ENCODE data around the gene SIRT7. TPM values are rescaled to one million over a fixed set of nuclear protein-coding genes. Genes with fewer than 3 reads are reported as not detected.

SIRT7 gene
- total RNA-seq, 1 donor from 2014 or later, result 9.1 TPM

- DNase-seq, result no peak
Measured at GRCh38 chr17:81905424-81905875, 12.5 kb downstream of the SIRT7 start.

GRCh38 chr17:81904600-81905423 lies 13.2 kb downstream of the SIRT7 start:
- DNase-seq, result no peak

- no peak for DNase-seq
Measured at GRCh38 chr17:81903896-81904599, 13.9 kb downstream of the SIRT7 start.

DNA sequence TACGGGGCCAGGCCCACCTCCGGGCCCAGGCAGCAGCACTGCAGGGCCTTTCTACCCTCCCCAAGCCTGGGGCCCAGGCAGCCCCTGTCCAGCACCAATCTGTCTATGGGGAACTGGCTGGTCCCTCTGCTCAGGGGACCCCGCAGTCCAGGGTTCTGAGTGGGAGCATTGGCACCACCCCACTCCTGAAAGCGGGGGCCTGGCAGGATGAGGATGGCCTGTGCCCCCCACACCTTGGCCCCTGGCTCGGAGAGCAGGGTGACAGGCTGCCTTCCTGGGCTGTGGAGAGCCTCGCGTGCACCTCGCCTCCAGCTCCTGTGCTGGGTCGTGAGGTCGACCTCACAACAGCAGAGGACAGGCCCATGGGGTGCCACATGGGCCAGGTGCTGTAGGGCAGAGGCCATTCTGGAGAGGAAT lies 14.6 kb downstream of the SIRT7 start:
- DNase-seq, result no peak

GRCh38 chr17:81902653-81903414 lies 15.1 kb downstream of the SIRT7 start:
- no peak for DNase-seq

GRCh38 chr17:81902023-81902652 lies 15.8 kb downstream of the SIRT7 start, which contains the start of gene NPB:
TSS of gene NPB (plus strand) at chr17:81902238. CDS start at chr17:81902278, 40 bp downstream.
- peak; percentile 40 for DNase-seq

- no peak for DNase-seq
Measured at GRCh38 chr17:81901167-81902022, 16.6 kb downstream of the SIRT7 start.

DNA sequence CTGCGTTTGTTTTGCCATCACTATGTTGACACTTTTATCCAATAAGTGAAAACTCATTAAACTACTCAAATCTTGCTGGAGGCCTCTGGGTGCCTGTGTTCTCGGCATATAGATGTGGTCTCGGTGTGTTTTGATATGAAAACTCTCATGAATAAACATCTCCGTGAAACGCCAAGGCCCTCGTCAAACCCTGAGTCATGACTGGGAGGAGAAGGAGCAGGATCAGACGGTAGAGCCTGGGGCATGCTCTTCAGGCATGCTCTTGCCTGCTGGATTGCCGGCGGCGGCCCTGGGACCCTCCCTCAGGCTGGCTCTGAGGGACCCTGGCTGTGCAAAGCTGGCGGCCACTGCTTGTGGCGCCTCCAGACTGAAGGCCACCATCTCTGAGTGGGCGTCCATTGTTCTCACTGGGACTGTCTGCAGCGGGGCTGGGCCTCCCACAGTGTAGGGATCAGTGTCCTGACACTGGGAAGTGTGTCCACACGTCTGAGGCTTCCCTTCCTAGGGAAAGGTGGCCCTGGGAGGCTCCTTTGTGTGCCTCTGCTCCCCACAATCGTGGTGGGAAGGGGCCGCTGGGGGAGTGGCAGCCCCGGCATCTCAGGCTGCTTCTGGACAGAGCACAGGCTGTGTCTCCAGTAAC lies 17.7 kb downstream of the SIRT7 start:
- no peak for DNase-seq

DNA sequence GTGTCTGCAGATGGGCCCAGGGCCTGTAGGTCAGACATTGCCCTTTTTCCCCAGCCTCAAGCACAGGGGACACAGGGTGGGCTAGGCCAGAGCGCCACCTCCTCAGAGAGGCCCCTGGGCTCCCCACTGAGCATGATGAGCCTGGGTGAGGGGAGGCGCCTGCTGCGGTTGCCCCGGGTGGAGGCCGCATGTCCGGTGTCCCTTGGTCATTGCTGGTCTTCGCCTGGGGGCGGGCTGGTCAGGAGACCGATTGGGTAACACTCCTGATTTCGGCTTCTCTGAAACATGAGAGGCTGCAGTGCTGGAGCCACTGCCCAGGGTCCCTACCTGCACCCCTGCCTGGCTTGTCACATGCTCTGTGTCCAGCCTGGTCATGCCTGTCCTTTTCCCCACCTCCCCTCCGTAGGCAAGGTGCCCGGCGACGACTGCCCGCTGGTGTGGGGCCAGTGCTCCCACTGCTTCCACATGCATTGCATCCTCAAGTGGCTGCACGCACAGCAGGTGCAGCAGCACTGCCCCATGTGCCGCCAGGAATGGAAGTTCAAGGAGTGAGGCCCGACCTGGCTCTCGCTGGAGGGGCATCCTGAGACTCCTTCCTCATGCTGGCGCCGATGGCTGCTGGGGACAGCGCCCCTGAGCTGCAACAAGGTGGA lies 18.3 kb downstream of the SIRT7 start:
- no peak for DNase-seq

- DNase-seq, result no peak
Measured at GRCh38 chr17:81898885-81899284, 19.1 kb downstream of the SIRT7 start.

- no peak for DNase-seq
Measured at GRCh38 chr17:81898029-81898866, 19.7 kb downstream of the SIRT7 start.

- no peak for DNase-seq
Measured at GRCh38 chr17:81895400-81895799, 22.6 kb downstream of the SIRT7 start.

DNA sequence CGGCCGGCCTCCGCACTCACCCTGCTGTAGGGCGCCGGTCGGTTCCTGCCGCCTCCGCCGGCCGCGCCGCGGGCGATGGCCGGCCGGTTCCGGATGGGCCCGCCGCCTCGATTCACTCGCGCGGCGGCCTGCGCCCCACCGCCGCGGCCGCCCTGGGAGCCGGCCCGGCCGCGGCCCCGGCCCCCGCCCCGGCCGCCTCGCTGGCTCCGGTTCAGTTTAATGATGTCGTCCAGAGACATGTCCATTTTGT lies 26.7 kb downstream of the SIRT7 start:
- no peak for DNase-seq

DNA sequence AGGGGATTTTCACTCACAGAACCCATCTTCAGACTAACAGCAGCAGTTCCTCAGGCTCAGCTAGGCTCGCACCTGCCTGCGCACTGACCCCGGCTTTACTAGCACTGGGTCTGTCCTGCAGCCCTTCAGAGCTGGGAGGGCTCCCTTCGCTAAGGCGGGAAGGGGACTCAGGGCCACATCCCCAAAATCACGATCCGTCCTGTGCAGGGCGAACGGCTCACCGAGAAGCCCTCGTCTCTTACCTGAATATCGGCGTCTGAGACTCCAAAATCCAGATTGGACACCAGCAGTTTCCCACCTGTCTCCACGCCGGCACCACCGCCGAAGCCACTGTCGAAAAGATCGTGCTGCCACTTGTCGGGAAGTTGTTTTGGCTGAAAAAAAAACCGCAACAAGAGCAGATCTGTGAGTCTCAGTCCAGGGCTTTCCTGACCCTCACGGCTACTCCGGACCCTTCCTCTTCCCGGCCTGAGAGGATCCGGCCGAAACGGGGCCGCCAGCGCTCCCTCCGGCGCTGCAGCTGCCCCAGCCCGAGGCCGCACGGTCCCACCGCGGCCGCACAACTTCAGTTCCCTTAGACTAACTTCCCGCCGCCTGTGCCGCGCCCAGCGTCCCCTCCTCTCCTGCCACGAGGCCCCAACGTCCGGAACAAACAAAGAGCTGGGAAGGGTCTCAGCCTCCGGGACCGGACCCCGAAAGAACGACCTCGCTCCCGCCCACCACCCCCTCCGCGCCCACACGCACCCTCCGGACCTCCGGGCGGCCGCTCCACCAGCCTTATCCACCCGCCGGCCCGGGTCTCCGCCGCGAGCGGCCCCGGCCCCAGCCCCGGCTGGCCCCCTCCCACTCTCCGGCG lies 27.3 kb downstream of the SIRT7 start:
- no peak for DNase-seq

DNA sequence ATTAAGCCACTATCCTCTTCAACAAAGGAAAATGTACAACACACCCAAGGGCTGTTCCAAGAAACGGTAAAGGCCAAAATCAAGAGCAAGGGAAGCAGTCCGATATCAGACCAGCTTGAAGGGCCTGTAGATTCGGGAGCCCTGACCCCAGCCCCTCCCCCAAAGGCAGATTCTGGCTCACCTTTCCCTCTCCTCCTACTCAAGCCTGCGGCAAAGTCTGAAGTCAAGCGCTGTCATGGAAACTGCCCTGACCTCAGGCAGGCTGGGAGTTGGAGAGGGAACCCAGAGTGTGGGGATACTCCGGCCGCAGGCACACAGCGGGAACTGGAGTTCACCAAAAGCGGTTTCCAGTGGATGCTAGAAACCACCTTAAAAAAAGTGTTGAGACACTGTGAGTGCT lies 28.4 kb downstream of the SIRT7 start:
- no peak for DNase-seq

GRCh38 chr17:81888988-81889595 lies 28.9 kb downstream of the SIRT7 start:
- DNase-seq, result no peak

DNA sequence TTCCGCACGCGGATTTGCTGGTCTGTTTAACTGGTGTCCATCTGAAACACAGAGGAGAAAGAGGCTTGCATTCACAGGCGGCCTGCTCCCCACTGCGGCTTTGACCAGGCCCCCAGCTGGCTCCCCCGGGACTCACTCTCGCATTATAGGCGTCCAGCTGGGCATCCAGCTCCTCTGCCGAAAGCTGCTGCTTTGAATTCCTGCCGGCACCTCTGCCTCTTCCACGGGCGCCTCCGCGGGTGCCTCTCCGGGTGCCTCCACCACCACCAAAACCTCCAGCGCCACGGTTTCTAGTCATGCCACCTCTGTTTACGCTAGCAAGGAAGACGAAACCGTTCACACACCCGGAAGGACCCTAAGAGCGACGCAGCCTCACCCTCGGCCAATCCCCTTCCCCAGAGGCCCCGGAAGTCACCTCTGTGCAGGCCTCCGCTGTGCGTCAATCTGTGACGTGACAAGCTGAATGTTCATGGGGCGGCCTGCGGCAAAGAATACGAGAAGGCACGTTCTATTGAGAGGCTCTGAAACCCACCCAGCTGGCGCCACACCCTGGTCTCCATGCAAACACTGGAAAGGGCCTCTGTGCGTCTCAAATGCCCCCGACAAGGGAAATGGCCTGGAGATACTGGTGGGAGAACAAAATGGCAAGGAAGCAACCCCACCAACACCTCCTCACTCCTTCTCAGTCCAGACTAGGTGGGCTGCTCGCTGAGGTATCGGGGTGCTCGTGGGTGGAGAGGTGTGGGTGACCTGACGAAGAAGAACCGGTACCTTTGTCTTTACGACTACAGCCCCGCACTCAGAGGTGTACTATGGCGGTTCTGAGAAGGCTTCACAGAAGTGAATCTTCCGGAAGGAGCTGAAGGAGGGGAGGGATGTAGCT lies 29.6 kb downstream of the SIRT7 start:
- DNase-seq, result no peak
